Uterus (tissue), 2 donors: Measurements from ENCODE around the gene CACNA1B.

Experiments
- POLR2A ChIP-seq, 2 donors: fragments of 450-650 bp; IDR thresholded peaks; one replicate each; pipeline ENCODE4 v1.6.1; 2016; ENCODE audit warnings: antibody characterized with exemption in 2 of 2, mild to moderate bottlenecking in 1 of 2, moderate library complexity in 1 of 2
- TF ChIP-seq, protein P1 (sequence below), 4 experiments: fragments of 200-600 bp in 2 of 4; fragments of 450-650 bp in 2 of 4; sonication (generic) in 2 of 4; IDR thresholded peaks; one replicate each; pipeline ENCODE4 v1.5.1; 2016 to 2019; ENCODE audit warnings: antibody characterized with exemption in 4 of 4, mild to moderate bottlenecking in 2 of 4, moderate library complexity in 1 of 4

DNA sequence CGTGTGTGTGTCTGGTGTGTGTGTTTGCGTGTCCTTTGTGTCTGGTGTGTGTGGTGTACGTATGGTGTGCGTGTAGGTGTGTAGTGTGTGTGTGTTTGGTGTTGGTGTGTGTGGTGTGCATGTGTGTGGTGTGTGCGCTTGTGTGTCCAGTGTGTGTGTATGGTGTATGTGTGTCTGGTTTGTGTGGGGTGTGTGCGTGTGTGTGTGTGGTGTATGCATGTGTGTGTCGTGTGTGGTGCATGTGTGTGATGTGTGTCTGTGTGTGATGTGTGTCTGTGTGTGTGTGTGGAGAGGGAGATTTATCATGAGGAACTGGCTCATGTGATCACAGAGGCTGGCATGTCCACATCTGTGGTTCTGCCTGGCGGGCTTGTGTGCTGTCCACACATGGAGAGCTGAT is 71.7 kb downstream of the CACNA1B start:
- TF ChIP-seq, protein P1, sequence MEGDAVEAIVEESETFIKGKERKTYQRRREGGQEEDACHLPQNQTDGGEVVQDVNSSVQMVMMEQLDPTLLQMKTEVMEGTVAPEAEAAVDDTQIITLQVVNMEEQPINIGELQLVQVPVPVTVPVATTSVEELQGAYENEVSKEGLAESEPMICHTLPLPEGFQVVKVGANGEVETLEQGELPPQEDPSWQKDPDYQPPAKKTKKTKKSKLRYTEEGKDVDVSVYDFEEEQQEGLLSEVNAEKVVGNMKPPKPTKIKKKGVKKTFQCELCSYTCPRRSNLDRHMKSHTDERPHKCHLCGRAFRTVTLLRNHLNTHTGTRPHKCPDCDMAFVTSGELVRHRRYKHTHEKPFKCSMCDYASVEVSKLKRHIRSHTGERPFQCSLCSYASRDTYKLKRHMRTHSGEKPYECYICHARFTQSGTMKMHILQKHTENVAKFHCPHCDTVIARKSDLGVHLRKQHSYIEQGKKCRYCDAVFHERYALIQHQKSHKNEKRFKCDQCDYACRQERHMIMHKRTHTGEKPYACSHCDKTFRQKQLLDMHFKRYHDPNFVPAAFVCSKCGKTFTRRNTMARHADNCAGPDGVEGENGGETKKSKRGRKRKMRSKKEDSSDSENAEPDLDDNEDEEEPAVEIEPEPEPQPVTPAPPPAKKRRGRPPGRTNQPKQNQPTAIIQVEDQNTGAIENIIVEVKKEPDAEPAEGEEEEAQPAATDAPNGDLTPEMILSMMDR (IDR thresholded peaks at IDR 0.05) = no peak
- TF ChIP-seq POLR2A (IDR thresholded peaks at IDR 0.05) = no peak
